HL-60/S4 treated with retinoic acid at 250 ng/mL for 4 days and 3 days (cell line): ENCODE data around the gene CREB3L2.

Experiments used
- in situ Hi-C: fragments of 300-500 bp; cut with MboI; formaldehyde crosslinking; loops from 2 replicates; pipeline ENCODE4 v1.7.0; 2022; ENCODE audit warnings: low sequenced_read_pairs

CREB3L2 gene

DNA sequence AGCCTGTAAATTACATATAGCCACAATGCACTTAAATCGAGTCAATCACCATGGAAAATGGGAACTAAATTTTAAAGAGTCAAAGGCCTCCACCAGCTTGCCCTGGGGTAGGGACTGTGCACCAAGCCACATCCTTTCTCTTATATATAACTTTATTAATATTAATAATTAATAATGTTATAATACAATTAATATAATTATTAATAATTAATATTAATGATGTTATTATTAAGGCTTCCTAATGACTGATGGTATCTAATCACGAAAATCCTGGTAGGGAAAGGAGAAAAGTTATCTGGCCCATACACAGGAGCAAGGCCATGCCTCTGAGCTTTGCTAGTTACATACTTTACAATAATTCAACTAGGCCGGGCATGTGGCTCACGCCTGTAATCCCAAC is 87.9 kb downstream of the CREB3L2 start:
- in situ Hi-C loops: loop anchor here (25.0 kb wide), 1 partner anchor 948 kb away; no protein-coding TSS in a partner anchor

DNA sequence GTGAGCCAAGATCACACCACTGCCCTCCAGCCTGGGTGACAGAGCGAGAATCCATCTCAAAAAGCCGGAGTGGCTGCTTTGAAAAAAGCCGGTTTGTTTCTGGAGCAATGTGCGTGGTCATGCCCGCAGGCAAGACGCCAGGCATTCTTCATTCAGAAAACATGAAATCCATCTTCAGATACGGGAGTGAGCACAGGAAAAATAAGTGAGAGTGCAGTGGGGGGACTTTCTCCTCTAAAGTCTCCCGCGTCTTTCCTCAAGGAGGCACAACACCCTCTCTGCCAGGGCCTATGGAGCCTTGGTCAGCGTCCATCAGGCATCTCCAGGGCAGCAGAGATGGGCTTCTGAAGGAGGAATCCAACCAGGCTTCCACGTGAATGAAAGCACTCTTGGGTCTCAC is 92.8 kb downstream of the CREB3L2 start:
- in situ Hi-C loops: loop anchor here (10.0 to 25.0 kb wide), 2 partner anchors 96 to 953 kb away; partner anchors contain the start of gene CREB3L2

DNA sequence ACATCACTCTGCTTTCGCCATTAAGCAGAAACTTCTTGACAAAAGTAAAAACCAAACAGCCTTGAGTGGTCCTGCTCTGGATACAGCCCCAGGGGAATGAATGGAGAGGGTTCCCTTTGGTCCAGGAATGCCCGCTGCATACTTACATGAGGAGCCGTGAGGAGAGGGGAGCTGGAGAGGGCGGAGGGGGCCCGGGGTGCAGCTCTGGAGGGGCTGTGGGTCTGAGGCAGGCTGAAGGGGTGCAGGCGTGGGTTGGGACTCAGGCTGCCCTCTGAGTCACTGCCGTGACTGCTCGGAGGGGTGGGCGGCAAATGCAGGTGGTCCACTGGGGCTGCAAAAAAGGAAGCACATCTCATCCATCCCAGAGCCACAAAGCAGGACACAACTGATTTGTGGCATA is 93.8 kb downstream of the CREB3L2 start:
- in situ Hi-C loops: loop anchor here (10.0 to 25.0 kb wide), 2 partner anchors 97 to 954 kb away; partner anchors contain the start of gene CREB3L2

DNA sequence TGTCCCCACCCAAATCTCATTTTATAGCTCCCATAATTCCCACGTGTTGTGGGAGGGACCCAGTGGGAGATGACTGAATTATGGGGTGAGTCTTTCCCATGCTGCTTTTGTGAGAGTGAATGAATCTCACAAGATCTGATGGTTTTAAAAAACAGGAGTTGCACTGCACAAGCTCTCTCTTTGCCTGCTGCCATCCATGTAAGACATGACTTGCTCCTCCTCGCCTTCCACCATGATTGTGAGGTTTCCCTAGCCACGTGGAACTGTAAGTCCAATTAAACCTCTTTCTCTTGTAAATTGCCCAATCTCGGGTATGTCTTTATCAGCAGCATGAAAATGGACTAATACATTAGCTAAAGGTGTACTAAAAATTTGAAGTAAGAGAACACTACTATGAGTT is 95.2 kb downstream of the CREB3L2 start:
- in situ Hi-C loops: loop anchor here (10.0 to 25.0 kb wide), 2 partner anchors 98 to 956 kb away; partner anchors contain the start of gene CREB3L2

DNA sequence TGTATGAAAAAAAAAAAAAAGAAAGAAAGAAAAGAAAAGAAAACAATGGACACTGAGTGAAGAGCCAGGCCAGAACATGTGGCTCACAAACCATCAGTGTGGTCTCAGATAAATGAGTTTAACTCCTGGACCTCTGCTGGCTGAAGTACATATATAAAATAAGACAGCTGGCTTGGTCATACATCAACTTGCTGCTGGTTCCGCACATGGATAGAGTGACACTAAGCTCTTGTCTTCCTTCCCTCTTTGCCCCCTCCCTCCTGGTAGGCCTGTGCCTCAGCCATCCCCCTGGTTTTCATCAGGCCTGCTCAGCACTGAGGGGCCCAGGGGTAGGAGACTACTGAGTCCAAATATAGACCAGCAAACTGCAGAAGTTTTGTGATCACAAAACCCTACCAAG is 97.1 kb downstream of the CREB3L2 start:
- in situ Hi-C loops: loop anchor here (10.0 to 25.0 kb wide), 2 partner anchors 100 to 957 kb away; partner anchors contain the start of gene CREB3L2

DNA sequence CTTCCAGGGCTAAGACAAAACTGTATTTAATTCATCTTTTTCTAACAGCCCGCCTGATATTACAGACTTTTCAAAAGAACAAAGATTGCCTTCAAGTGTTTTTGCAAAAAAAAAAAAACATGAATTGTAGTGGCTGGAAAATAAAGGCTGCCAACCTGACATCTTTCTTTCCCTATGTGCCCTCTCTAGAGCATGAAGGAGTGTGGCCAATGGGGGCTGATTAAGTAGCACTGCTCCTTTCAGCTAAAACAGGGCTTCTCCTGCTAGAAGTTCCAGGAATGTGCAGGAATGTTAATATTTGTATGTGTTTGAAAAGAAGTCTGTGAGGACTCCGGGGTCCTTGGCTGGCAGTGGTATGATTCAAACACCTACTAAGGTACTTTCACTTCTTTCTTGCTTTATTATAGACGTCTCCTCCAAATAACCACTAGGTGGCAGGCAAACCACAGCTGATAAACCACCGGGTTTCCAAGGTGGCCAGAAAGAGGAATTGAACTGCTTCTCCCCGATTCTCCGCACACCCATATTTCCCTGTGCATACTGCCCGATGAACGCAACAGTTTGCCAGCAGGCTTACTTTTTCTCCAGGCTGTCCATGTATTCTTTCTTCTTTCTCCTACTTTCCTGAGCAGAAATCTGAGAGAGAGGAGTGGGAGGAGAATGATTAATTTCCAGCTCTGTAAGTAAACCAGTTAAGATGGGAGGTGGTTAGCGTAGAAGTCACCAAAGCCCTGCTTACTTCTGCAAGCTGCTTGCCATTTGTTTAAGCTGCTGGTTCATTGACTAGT is 98.3 kb downstream of the CREB3L2 start:
- in situ Hi-C loops: loop anchor here (10.0 to 25.0 kb wide), 2 partner anchors 101 to 959 kb away; partner anchors contain the start of gene CREB3L2

DNA sequence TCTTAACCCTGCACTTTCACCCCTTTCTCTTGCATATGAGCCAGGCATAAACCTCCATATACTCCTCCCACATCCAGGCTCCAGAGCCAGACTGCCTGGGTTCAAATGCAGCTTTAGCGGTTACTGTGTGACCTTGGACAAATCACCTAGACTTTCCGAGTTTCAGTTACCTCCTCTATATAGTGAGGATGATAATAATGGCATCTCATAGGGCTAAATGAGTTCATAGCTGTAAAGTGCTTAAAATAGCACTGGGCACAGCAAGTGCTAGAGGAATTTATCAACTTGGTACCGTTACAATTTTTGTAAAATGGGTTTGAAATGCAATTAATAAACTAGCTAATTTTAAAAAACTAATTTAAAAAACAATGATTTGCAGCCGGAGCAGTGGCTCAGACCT is 101.7 kb downstream of the CREB3L2 start:
- in situ Hi-C loops: loop anchor here (10.0 to 25.0 kb wide), 2 partner anchors 105 to 962 kb away; partner anchors contain the start of gene CREB3L2

DNA sequence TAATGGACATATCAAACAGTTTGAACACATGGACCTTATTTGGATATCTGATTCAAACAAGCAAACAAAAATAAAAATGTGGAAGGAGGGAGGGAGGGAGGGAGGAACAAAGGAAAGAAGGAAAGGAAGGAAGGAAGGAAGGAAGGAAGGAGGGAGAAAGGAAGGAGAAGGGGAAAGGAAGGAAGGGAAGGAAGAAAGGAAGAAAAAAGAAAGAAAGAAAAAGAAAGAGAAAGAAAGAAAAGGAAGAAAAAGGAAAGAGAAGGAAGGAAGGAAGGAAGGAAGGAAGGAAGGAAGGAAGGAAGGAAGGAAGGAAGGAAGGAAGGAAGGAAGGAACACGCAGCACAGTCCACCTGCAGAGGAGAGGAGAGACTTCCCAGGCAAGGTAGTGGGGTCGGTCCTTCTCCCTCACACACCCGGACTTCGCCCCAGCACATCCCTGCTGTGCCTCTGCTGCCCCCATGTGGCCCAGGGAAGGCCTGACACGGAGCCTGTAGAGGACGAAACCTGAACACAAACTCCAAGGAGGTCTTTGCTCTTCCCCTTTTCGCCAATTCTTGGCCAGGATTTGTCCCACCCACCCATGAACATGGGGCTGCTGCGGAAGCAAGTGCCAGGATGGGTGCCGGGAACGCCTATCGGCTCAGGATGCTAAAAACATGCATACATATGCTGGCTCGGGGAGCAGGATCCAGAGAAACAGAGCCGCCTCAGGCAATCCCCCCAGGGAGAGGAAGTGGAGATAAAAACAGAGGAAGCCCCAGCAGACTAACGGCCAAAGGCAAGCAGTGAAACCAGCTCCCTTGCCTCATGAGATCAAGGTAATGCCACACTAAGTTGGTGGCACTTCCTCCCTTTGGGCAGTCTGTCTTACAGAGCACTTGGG is 102.8 kb downstream of the CREB3L2 start:
- in situ Hi-C loops: loop anchor here (10.0 kb wide), 1 partner anchor 244 kb away; no protein-coding TSS in a partner anchor

DNA sequence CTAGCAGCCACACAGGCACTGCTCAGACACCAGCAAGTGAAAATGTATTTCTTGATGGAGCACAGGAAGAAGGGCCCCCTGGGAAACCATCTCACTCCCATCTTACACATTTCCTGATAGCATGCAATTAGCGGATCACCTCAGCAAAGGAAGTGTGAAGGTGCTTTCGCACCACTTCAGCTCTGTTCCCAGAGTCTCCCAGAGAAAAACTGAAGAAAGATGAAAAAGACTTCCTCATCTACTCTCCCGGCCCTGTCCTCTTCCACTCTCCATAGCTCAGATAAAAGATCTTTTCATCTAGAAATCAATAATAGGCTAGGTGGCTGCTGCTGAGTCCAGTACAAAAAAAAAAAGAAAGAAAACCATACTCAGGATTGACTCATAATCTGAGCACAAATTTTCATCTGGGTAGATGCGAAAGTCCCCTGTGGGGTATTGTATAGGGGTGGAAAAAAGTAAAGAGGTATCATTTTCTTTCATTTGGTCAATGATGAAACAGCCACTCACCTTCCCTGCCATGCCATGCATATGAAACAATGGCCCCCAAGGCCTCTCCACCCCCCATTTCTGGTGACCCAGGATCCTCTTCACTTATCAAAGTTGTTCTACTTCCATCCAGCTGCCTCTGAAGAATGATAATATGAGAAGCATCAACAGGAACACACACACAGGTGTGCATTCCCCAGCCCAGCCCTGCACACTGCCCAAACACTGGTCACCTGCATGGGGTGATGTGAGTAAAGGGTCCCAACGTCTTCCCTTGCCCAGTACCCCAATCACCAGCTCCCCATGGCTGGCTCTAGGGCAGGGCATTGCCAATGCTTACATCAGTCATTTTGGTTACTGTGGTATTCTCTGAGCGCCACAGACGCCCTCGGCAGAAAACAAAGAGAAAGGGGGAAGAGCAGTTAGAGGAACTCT is 106.3 kb downstream of the CREB3L2 start:
- in situ Hi-C loops: loop anchor here (10.0 kb wide), 1 partner anchor 241 kb away; no protein-coding TSS in a partner anchor

DNA sequence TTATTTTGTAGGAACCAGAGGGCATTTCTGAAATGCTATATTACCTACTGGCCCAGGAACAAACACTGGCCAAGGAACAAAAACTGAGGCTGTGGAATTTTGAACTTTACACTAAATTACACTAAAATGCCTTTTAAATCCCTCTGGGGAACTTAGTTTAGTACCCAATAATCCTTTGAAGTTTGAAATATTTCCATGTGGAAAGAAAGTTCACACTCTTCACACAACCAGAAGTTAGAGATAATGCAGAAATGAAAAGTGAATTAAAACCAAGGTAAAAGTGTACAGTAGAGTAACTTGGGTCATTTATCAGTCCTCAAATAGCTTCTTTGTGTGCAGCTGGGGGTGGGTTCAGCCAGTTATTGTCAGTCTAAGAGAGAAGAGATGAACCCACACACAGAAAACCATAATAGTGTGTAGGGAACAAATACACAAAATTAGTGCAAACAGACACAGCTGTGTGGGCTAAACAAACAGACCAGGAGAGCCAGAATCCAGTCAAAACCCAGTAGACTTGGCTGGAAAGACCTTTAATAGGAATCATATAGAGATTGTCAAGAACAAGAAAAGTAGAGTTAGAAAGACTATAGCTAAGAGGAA is 108.6 kb downstream of the CREB3L2 start:
- in situ Hi-C loops: loop anchor here (10.0 kb wide), 1 partner anchor 238 kb away; no protein-coding TSS in a partner anchor

DNA sequence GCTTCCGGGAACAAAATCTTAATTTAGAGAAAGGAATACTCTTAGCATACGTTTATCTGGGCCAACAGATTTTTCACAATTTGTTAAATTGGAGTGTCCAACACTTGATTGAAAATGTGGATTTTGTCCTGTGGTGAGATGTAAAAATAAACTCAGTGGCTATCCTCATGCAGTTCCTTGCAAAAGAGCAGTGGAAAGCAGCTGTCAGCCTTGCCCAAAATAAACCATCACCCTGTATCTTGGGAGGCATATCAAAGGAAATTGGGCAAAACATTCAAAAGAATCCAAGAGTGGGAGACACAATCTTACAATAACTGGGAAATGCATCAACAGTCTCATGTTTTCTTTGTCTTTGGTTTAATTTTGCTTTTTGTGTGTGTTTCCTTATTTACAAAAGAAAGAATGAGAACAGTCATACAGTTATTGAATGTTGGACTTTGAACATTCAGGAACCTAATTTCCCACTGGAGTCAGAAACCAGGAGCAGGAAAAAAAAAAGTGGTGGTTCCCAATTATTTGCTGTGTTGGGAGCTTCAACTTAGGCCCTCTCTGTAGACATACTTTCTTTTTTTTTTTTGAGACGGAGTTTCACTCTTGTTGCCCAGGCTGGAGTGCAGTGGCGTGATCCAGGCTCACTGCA is 110.8 kb downstream of the CREB3L2 start:
- in situ Hi-C loops: loop anchor here (10.0 kb wide), 1 partner anchor 236 kb away; no protein-coding TSS in a partner anchor

DNA sequence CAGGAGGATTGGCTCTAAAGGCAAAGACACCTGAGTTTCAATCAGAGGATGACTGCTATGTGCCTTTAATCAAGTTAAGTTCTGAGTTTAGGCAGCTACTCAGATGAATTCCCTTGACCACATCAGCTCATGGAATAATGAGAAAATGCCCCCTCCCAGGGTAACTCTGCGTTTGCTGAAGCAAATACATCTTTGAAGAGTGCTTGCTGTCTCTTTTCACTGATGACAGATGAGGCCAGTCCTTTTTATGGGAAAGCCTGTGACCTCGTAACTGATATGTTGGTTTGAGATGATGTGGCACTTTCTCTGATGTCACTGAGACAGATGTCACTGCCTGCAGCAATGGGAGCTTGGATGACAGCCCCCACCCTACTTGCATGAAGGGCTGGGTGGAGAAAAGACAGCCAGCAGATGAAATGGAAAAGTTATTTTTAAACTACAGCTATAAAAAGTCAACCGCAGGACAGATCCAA is 111.4 kb downstream of the CREB3L2 start:
- in situ Hi-C loops: loop anchor here (10.0 kb wide), 1 partner anchor 236 kb away; no protein-coding TSS in a partner anchor

DNA sequence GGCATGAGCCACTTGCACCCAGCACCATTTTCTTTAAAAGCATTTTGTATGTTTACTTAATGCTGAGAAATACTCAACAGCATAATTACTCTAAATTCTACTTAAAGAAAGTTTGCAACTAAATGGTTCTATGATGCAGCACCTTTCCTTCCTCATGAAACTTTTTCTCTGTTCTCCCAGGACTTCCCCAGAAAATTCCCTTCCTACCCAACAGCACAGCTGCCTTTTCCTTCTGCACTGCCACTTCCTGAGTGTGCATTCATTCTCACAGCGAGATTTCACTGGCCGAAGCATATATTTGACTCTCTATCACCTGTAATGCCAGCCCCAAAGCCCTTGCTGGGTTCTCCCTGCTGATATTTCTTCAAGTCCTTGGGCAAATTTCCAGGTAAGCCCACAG is 113.6 kb downstream of the CREB3L2 start:
- in situ Hi-C loops: no loop called here

DNA sequence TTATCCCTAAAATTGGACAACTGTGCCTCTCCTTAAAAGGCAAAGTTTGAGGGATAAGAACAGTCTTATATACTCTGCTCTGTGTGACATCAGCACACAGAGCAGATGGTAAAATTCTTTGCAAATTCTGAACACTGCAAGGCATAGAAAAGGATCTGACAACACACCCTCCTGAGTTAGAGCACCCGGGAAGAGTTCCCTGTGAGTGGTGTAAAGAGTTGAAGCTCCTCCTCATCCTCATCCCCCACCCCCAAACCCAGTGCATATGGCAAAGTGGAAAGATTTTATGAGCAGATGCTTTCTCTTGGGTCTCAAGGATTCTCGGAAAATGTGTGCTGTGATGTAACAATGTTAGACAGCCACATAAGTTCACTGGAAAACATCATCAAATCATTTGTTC is 115.1 kb downstream of the CREB3L2 start:
- in situ Hi-C loops: no loop called here

DNA sequence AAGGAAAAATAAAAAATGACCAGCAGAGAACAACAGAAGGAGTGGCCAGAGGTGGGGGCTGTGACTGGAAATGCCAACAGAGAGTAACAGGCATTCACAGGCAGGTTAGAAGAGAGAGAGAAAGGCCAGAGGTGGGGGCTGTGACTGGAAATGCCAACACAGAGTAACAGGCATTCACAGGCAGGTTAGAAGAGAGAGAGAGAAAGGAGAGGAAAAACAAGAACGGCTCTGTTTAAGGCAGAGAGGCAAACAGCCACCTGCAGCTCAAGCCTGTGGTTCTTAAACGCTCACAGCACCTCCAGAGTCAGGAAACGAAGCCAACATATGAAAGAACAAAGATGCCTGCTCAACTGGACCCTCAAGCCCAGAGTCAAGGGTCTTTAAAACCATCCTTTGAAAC is 115.6 kb downstream of the CREB3L2 start:
- in situ Hi-C loops: no loop called here

DNA sequence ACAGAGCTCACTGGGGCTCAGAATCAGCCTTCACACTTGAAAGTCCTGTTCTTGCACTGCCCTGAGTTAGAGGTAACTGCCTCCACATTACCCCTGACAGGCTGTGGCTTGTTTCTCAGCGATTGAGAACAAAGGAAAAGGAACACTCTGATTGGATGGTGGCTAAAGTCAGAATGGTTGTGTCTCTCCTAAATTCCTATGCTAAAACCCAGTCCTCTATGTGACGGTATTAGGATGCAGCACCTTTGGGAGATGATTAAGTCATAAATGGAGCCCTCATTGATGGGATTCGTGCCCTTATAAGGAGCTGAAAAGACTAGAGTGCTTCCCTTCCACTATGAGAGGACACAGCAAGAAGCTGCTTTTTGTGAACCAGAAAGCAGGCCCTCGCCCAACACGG is 116.2 kb downstream of the CREB3L2 start:
- in situ Hi-C loops: no loop called here

DNA sequence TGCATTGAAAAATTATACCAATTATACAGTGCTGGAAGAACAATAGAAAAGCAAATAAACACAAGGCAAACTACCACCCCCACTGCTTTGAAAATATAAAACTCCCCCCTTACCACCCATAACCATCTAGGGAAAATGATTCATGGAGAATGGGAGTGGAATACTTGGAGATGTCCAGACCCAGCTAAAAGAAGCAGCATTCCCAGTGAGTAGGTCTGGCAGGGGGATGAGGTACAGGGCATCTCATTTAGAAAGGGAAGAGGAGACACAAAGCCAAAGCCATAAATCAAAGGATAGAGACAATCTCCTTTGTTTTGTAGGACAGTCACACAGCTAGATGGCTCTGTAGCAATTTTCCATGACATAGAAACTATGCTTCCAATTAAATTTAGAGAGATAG is 119.1 kb downstream of the CREB3L2 start:
- in situ Hi-C loops: no loop called here

DNA sequence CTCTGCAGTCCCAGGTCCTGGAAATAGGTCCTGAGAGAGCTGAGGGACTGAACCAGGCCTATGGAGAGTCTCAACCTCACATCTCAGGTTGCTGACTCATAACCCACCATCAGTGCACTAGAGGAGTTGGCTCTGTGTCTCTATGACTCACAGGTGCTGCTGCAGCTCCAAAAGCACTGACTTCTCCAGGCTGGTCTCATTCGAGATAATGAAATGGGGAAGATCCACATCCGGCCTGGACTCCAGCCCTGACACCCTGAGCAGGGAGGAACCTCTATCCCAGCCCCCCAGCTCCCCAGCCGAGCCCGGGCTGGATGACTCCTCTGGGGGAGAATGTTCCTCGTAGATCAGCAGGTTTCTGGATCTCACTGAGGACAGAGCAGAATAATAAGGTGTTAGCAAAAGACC is 119.6 kb downstream of the CREB3L2 start:
- in situ Hi-C loops: no loop called here
